WTC11 (cell line): Measurements from ENCODE around the gene HYDIN. TPM values are rescaled to one million over a fixed set of nuclear protein-coding genes. Genes with fewer than 3 reads are reported as not detected.

Source experiments
- ATAC-seq: fragments of 200-7000 bp; cut with Tn5 transposase; 2 replicates; pipeline ENCODE4 v1.10.0; 2021; ENCODE audit warnings: mild to moderate bottlenecking, moderate library complexity
- CTCF ChIA-PET: fragments of 300-600 bp; sonication (Branson Sonifier 250); formaldehyde crosslinking; loops from one replicate; lab custom pipeline; 2021; ENCODE audit warnings: antibody characterized with exemption; lab: Charles Lee
- POLR2A ChIA-PET: fragments of 350-600 bp; sonication (Branson Sonifier 250); formaldehyde crosslinking; loops from one replicate; lab custom pipeline; 2021; ENCODE audit warnings: antibody characterized with exemption; lab: Charles Lee
- DNase-seq: peaks from one replicate; pipeline ENCODE4 v3.0.0; 2021; ENCODE audit warnings: low spot score
- H3K27ac Mint-ChIP-seq: 2 replicates; pipeline ENCODE4 v1.8.0; 2021; ENCODE audit warnings: mixed read lengths
- H3K27me3 Mint-ChIP-seq: 2 replicates; pipeline ENCODE4 v1.8.0; 2021; ENCODE audit warnings: low read depth, mild to moderate bottlenecking, moderate library complexity, mixed read lengths
- H3K36me3 Mint-ChIP-seq: 2 replicates; pipeline ENCODE4 v1.8.0; 2021; ENCODE audit warnings: mixed read lengths
- H3K4me1 Mint-ChIP-seq: 2 replicates; pipeline ENCODE4 v1.8.0; 2022; ENCODE audit warnings: mixed read lengths
- H3K4me3 Mint-ChIP-seq: 2 replicates; pipeline ENCODE4 v1.8.0; 2021; ENCODE audit warnings: mild to moderate bottlenecking, moderate library complexity, mixed read lengths
- H3K9me3 Mint-ChIP-seq: 2 replicates; pipeline ENCODE4 v1.8.0; 2021; ENCODE audit warnings: mixed read lengths
- AFF4 ChIP-seq: sonication (generic); formaldehyde crosslinking; IDR thresholded peaks from 2 replicates; pipeline ENCODE4 v1.8.1; 2023; ENCODE audit warnings: mild to moderate bottlenecking, missing genetic modification reagents, borderline replicate concordance
- ARID4B ChIP-seq: sonication (generic); formaldehyde crosslinking; IDR thresholded peaks from 2 replicates; pipeline ENCODE4 v1.8.0; 2023; ENCODE audit warnings: missing genetic modification reagents, mild to moderate bottlenecking, borderline replicate concordance
- ATF3 ChIP-seq: sonication (generic); formaldehyde crosslinking; conservative IDR thresholded peaks from 2 replicates; pipeline ENCODE4 v1.8.1; 2022; ENCODE audit warnings: mild to moderate bottlenecking, missing genetic modification reagents
- CBFB ChIP-seq: sonication (generic); formaldehyde crosslinking; IDR thresholded peaks from 2 replicates; pipeline ENCODE4 v1.8.1; 2022; ENCODE audit warnings: mild to moderate bottlenecking, low read depth, missing genetic modification reagents
- CREM ChIP-seq: sonication (generic); formaldehyde crosslinking; IDR thresholded peaks from 2 replicates; pipeline ENCODE4 v1.8.1; 2022; ENCODE audit warnings: mild to moderate bottlenecking, missing genetic modification reagents, moderate library complexity
- ELF4 ChIP-seq: sonication (generic); formaldehyde crosslinking; IDR thresholded peaks from 2 replicates; pipeline ENCODE4 v1.8.1; 2022; ENCODE audit warnings: low read depth, mild to moderate bottlenecking, moderate library complexity, missing genetic modification reagents
- ETV6 ChIP-seq: sonication (generic); formaldehyde crosslinking; IDR thresholded peaks from 2 replicates; pipeline ENCODE4 v1.8.1; 2022; ENCODE audit warnings: mild to moderate bottlenecking, missing genetic modification reagents
- FOXK1 ChIP-seq: sonication (generic); formaldehyde crosslinking; IDR thresholded peaks from 2 replicates; pipeline ENCODE4 v1.8.0; 2022; ENCODE audit warnings: mild to moderate bottlenecking, moderate library complexity, missing genetic modification reagents
- FOXP1 ChIP-seq: sonication (generic); formaldehyde crosslinking; IDR thresholded peaks from 2 replicates; pipeline ENCODE4 v1.8.0; 2022; ENCODE audit warnings: missing genetic modification reagents, mild to moderate bottlenecking, moderate library complexity, borderline replicate concordance
- HMGA2 ChIP-seq: fragments of 250-450 bp; sonication (Bioruptor Pico); IDR thresholded peaks from 2 replicates; pipeline ENCODE4 v1.4.0; 2021; ENCODE audit warnings: mild to moderate bottlenecking, moderate library complexity
- KAT7 ChIP-seq: sonication (generic); formaldehyde crosslinking; IDR thresholded peaks from 2 replicates; pipeline ENCODE4 v1.8.1; 2023; ENCODE audit warnings: missing genetic modification reagents, mild to moderate bottlenecking, borderline replicate concordance
- MYBL2 ChIP-seq: sonication (generic); formaldehyde crosslinking; IDR thresholded peaks from 2 replicates; pipeline ENCODE4 v1.8.1; 2023; ENCODE audit warnings: mild to moderate bottlenecking, moderate library complexity, missing genetic modification reagents
- SOX15 ChIP-seq: fragments of 250-450 bp; sonication (Bioruptor Pico); IDR thresholded peaks from 2 replicates; pipeline ENCODE4 v1.9.0; 2021; ENCODE audit warnings: mild to moderate bottlenecking
- USF1 ChIP-seq: sonication (generic); formaldehyde crosslinking; IDR thresholded peaks from 2 replicates; pipeline ENCODE4 v1.8.0; 2022; ENCODE audit warnings: mild to moderate bottlenecking, missing genetic modification reagents
- ZNF219 ChIP-seq: sonication (generic); formaldehyde crosslinking; IDR thresholded peaks from 2 replicates; pipeline ENCODE4 v1.8.0; 2023; ENCODE audit warnings: missing genetic modification reagents, mild to moderate bottlenecking, borderline replicate concordance
- ZNF416 ChIP-seq: fragments of 250-450 bp; sonication (Bioruptor Pico); IDR thresholded peaks from 2 replicates; pipeline ENCODE4 v1.9.0; 2021; ENCODE audit warnings: mild to moderate bottlenecking, inconsistent platforms
- ZNF423 ChIP-seq: fragments of 250-450 bp; sonication (Bioruptor Pico); IDR thresholded peaks from 2 replicates; pipeline ENCODE4 v2.1.2; 2022; ENCODE audit warnings: mild to moderate bottlenecking, moderate library complexity
- total RNA-seq: library from RNA; stranded (reverse); gene quantifications from 3 replicates; pipeline ENCODE4 v1.2.3, GENCODE V29; 2021
- TF ChIP-seq, protein P1 (sequence below): sonication (generic); formaldehyde crosslinking; IDR thresholded peaks from 2 replicates; pipeline ENCODE4 v1.8.0; 2023; ENCODE audit warnings: mild to moderate bottlenecking, missing genetic modification reagents
- TF ChIP-seq, protein P2 (sequence below): sonication (generic); formaldehyde crosslinking; IDR thresholded peaks from 2 replicates; pipeline ENCODE4 v1.8.0; 2022; ENCODE audit warnings: mild to moderate bottlenecking, missing genetic modification reagents

The HYDIN gene
- total RNA-seq, 1 experiment from 2014 or later, result 2.6 TPM

DNA sequence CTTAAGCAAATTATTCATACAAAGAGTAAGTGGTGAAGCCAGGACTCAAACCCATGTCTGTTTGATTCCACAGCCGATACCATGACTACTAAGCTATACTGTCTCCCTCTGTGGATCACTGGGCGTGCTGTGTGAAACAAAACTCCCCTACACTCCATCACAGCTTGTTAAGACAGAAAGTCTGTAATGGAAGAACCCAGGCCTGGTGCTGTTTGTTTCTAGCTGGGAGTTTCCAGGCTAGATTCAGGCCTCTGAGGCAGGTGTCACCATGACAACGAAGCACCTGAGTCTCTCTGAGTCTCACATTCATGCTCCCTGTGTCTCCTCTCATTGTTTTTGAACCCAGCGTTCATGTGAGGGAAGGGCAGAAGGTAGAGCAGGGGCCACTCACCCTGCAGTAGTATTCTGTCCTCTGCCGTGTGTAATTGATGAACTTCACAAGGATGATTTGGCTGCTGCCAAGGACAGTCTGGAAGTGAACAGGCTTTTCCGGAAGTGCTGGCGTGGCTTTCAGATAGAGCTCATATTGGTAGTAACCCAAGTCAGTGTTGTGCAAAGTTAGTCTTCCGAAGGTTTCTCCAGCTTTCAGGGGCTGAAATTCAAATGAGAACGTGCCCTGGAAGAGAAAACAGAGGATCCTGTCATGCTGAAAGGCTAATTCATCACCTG is 421.0 kb downstream of the HYDIN start (continued):
- TF ChIP-seq, protein P1, sequence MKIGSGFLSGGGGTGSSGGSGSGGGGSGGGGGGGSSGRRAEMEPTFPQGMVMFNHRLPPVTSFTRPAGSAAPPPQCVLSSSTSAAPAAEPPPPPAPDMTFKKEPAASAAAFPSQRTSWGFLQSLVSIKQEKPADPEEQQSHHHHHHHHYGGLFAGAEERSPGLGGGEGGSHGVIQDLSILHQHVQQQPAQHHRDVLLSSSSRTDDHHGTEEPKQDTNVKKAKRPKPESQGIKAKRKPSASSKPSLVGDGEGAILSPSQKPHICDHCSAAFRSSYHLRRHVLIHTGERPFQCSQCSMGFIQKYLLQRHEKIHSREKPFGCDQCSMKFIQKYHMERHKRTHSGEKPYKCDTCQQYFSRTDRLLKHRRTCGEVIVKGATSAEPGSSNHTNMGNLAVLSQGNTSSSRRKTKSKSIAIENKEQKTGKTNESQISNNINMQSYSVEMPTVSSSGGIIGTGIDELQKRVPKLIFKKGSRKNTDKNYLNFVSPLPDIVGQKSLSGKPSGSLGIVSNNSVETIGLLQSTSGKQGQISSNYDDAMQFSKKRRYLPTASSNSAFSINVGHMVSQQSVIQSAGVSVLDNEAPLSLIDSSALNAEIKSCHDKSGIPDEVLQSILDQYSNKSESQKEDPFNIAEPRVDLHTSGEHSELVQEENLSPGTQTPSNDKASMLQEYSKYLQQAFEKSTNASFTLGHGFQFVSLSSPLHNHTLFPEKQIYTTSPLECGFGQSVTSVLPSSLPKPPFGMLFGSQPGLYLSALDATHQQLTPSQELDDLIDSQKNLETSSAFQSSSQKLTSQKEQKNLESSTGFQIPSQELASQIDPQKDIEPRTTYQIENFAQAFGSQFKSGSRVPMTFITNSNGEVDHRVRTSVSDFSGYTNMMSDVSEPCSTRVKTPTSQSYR, result no peak
- no peak for TF ChIP-seq SOX15 (CRISPR knock-in tag)
- TF ChIP-seq MYBL2, result no peak
- TF ChIP-seq CBFB (CRISPR knock-in tag), result no peak
- TF ChIP-seq ZNF219, result no peak
- TF ChIP-seq ETV6 (CRISPR knock-in tag), result no peak
- no peak for TF ChIP-seq FOXK1 (CRISPR knock-in tag)
- no peak for TF ChIP-seq ZNF416
- TF ChIP-seq, all 79 proteins: peak for 0

DNA sequence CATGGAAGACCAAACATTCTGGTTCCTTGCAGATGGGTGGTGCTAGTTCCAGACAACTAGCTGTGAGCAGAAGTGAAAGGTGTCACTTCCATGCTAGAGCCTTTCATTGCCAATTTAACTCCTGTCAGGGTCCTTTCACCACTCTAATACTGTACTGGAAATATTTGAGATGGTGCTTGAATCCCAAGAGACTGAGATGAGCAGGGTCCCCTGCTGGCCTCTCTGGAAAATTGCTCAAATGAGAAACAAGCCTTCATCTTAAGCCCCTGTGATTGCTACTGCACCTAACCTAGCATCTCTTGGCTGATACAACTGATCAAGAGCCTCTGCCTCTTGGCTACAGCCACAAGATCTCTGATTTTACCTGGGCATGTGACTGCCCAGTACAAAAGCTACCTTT is 422.2 kb downstream of the HYDIN start:
- Mint-ChIP-seq H3K9me3 (peaks cover 10% of the 10 kb centered on the region; the same call in 1 of the 2 replicates), H3K36me3 (no peaks in the 10 kb centered on the region), H3K27ac (no peak overlapping the region), H3K4me1 (no peaks in the 10 kb centered on the region), H3K4me3 (no peak overlapping the region), H3K27me3 (peaks cover 64% of the 10 kb centered on the region)
- ChIA-PET CTCF (interaction anchor here (1.5 to 1.8 kb wide), 2 partner anchors 37 to 504 kb away, joined by 6 to 9 read pairs; no protein-coding TSS in a partner anchor), POLR2A (no interaction called here)
- no peak for DNase-seq
- ATAC-seq, result peak; percentile 47; the same call in 1 of the 2 replicates
- no peak for TF ChIP-seq FOXP1
- no peak for TF ChIP-seq ATF3
- no peak for TF ChIP-seq KAT7 (CRISPR knock-in tag)
- TF ChIP-seq, protein P2, sequence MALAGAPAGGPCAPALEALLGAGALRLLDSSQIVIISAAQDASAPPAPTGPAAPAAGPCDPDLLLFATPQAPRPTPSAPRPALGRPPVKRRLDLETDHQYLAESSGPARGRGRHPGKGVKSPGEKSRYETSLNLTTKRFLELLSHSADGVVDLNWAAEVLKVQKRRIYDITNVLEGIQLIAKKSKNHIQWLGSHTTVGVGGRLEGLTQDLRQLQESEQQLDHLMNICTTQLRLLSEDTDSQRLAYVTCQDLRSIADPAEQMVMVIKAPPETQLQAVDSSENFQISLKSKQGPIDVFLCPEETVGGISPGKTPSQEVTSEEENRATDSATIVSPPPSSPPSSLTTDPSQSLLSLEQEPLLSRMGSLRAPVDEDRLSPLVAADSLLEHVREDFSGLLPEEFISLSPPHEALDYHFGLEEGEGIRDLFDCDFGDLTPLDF (CRISPR knock-in tag), result no peak
- no peak for TF ChIP-seq ELF4
- TF ChIP-seq USF1 (CRISPR knock-in tag), result no peak
- TF ChIP-seq HMGA2 (CRISPR knock-in tag), result no peak
- no peak for TF ChIP-seq ARID4B (CRISPR knock-in tag)
- TF ChIP-seq CREM (CRISPR knock-in tag), result no peak
- TF ChIP-seq AFF4, result no peak
- no peak for TF ChIP-seq ZNF423 (CRISPR knock-in tag)
